Glomerular endothelial cell (primary cell): ENCODE data around the gene MAP2K6. TPM values are rescaled to one million over a fixed set of nuclear protein-coding genes. Genes with fewer than 3 reads are reported as not detected.

ENCODE experiments used
- DNase-seq: peaks from one replicate; pipeline ENCODE4 v3.0.0-alpha.2; 2011; ENCODE audit warnings: low read depth, low spot score; ENCODE audit errors: extremely low read depth
- total RNA-seq: library from RNA; depleted of rRNA; stranded (reverse); fragments of >200 nt; gene quantifications from 2 replicates; pipeline ENCODE4 v1.2.3, GENCODE V29; 2015

Gene MAP2K6
- total RNA-seq, 1 donor from 2014 or later = 8.8 TPM

DNA sequence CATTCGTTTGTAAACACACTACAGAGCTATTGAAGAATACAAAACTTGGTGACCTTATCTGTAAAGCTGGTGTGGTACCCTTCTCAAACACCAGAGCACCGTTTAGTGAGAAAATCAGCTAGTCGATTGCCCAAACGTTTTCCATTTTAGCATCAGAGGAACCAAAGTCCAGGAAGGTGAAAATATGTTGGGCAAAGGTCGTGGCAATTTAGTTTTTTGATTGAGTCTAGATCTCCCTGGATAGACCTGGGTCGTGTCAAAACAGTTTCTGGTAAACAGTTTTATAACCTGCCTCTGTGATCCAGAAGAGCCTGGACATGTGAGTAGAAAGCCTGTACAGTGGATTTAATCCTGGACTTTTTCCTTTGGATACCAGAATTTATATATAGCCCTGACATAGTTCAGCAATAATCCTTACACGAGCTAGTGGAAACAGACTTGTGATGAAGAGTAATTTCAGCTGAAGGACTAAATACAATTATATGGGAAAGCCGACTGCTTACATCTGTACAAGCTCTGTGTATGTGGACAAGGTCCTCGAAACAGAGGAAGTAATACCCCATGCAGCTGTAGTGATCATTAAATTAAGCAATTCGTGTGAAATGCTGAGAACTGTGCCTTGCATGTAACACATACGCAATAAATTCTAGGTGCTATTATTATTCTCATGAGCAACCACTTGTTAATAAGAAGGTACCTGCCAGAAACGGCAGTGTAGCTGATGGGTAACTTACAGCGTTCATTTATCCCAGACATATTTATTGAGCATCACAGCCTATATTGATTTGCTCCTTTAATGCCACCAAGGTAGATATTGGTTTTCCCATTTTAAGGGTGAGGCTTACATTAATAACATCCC is 72.5 kb downstream of the MAP2K6 start:
- no peak for DNase-seq

DNA sequence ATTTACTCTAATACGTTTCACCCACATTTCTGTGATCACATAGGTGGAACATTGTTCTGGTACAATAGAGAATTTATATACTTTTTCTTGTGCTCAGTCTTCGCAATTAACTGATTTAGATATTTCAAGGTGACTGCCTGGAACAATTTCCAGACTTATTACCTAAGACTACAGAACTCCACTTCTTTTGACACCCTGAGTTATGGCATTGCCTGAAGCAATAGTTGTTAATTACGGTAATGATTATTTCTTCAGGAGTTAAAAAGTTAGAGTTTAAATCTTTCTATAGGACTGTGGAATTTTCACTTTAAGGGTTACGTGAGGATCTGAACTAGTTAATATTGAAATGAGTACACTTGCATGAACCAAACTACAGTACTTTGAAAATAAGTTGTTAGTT is 74.8 kb downstream of the MAP2K6 start:
- no peak for DNase-seq

DNA sequence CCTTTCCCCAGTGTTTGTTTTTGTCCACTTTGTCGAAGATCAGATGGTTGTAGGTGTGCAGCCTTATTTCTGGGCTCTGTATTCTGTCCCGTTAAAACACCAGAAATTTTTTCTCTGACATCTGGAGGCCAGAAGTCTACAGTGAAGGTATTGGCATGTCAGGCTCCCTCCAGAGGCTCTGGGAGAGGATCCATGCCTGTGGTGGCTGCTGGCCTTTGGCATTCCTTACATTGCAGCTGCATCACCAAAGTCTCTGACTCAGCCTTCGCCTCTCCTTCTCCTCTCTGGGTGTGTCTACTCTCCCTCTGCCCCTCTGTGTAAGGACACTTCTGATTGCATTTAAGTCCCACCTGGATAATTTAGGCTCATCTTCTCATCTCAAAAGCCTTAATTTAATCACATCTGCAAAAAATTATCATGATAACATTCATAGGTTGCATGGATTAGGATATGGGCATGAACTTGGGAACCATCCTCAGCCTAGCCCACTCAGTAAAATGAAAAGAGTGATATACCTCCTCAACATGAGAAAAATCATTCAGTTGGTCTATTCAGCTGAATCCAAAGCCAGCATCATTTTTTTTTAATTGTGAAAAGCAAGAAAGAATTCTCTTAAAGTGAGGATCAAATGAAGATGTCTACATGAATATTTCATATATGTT is 78.0 kb downstream of the MAP2K6 start:
- DNase-seq = no peak

DNA sequence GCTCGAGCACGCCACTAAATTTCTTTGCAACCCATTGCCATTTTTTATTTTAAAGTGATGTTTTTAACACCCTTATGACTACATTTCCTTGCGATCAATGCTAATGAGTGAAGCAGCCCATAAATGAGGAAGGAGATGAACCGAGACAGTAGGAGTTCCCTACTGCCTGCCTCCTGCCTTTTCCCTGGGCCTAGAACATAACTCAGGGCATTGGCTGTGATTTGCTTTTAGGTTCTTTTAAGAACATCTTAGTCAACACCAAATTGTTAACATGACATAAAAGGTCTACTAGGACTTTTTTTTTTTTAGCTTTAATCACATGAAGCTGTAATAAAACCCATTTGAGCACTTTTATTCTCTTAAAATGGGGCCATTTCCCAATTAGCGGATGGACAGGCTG is 81.3 kb downstream of the MAP2K6 start:
- no peak for DNase-seq

DNA sequence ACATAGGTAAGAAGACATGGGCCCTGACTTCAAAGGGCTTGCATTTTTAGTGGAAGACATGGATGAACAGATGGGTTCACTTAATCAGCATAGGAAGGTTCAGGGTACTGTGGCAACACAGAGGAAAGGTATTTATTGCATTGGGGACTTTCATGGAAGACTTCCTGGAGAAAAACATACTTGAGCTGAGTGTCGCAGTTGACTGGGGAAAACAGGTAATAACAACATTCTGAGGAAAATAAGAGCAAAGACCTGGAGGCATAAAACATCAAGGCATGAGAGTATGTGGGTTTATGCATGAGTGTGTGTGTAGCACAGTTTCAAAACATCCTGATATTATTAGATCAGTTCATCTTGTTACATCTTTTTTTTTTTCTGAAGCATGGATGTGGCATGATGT is 82.7 kb downstream of the MAP2K6 start:
- no peak for DNase-seq

DNA sequence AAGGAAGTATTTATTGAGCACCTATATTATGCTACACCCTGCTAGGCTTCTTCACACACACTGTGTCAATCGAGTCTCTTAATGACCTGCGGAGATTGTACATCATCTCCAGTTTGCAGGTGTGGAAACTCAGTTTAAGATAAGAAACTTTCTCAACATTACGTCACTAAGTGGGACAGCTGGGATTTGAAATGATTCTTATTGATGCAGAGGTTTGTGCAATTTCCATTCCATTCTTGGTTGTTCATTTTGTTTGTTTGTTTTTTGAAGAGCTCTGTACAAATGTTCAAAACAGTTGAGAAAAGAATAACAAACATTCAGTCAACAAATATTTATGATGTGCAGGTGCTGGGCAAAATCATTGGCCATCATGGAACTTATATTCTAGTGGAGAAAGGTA is 84.8 kb downstream of the MAP2K6 start:
- no peak for DNase-seq

DNA sequence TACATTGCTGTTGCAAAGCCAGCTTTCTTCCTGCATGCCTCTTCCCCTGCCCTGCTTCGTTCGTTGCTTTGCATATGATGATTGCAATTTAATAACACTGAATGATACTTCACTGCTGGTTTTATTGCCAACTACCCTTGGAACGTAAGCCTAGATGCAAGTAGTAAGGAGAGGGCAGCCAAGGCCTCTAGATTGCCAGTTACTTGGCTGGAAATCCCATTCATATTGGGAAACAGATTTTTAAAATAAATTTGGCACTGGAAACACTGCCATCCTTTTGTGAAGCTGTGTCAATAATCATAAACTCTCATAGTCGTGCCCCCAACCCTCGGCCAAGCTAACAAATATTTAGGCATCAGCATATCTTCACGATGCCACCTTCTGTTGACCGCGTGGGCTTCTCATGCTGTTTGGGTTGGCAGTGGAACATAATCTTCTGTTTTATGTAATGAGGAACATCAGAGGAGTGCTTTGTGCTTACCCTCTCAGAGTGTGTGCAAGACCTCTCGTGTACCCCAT is 86.5 kb downstream of the MAP2K6 start:
- DNase-seq = no peak

DNA sequence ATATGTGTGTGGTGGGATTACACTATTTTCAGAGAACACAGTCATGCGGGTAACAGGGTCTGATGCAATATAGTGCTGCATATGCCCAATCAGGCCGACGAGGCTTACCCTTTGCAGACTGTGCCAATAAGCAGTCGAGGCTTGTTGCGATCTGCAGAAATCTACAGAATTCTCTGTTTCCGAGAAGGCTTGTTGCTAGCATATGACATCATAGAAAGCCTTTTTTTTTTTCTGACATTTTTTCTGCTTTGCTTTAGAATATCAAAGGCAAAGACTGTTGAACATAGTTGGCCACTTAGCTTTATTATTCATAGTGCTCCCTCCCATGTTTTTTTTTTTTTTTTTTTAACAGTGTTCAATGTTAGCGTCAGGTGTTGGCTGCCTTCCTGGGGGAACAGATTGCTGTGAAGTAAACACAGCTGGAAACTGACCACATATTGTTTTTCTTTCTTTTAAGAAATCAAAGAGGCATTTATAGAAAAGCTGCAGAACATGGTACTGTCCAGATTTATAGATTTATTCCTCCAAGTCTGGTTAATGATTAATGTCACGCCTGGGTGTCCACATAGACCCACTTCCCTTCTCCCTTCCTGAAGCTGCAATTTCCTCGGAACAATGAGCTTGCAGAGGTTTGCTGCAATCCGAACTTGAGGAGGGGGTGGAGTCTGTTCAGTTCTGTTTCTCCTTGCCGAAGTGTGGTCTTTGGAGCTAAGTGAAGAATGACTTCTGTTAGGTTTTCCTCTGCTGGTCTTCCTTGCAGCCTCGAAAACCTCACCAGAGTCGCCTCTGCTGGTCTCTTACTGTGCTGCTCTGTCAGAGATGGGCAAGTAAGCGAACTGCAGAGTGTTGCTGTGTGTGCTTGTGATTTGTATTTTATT is 87.3 kb downstream of the MAP2K6 start:
- no peak for DNase-seq

DNA sequence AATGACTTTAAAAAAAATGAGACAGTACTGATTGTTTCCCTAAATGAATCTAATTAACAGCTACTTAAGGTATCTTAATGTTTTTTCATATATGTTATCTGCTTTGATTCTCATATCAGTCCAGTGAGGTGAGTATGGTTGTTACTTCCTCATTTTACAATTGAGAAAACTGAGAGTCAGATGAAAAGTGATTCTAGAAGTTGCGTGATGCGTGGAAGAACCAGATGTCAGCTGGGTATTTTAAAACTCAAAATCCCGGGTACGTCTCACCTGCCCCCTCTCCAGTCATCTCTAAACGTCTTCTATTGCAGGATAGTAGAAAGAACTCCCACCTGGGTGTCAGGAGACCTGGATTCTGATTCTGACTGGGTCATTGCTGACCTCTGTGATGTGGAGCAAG is 89.2 kb downstream of the MAP2K6 start:
- no peak for DNase-seq

DNA sequence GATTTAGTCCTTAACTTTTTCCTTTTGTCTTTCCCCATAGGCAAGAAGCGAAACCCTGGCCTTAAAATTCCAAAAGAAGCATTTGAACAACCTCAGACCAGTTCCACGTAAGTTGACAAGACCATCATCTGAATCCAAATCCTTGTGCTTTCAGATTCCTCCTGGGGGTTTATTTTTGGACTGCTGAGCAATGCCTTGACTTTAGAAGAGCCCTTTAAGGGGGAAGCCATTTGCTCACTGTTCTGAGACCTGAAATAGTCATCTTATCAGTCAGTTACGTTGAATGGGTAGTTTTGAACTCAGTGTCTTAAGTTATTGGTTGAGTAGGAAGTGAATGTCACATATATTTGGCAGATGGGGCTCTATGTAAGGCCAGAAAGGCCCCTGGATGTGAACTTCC is 91.2 kb downstream of the MAP2K6 start:
- no peak for DNase-seq

DNA sequence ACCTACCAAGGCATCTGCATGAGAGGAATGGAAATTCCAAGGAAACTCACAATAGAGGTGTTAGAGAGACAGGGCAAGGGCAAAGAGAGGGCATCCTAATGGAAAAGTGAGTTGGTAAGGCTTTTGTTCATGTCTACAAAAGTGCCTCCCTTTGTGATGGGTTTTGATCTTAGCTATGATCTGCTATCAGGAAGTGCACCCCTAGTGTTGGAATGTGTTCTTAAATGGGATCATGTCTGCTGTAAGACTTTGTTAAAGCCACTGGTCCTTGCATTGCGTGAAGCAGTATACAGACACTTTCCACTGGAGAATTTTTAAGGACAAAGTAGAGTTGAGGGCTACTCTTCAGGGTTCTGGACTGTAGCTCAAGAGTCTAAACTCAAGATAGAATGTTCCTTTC is 92.0 kb downstream of the MAP2K6 start:
- no peak for DNase-seq

DNA sequence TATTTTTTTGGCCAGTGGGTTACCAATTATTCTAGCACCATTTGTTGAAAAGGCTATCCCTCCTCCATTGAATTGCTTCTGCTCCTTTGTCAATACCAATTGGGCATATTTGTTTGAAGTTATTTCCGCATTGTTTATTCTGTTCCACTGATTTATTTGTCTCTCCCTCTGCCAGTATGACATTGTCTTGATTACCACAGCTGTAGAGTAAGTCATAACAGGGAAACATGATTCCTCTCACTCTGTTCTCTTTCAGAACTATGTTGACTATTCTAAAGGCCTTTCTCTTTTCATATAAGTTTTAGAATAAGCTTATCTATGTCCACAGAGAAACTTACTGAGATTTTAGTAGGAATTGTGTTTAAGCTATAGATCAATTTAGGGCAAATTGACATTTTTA is 94.3 kb downstream of the MAP2K6 start:
- no peak for DNase-seq

DNA sequence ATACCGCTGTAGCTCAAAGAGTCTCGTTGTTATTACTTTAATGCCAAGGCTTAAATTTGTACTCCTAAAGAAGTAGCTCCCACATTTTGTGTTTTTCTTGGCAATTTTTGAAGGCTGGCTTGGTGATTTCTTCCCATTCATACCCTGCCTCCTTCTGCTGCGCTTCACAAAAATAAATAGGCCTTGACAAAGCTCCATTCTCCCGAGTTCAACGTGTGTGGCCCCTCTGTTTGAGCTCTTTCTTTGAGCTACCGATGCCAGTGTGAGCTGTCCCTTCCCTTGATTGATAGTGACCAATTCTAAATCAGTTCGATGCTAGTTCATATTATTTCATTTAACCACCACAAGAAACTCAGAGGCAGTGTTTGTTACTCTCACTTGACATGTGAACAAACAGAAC is 96.8 kb downstream of the MAP2K6 start:
- no peak for DNase-seq

DNA sequence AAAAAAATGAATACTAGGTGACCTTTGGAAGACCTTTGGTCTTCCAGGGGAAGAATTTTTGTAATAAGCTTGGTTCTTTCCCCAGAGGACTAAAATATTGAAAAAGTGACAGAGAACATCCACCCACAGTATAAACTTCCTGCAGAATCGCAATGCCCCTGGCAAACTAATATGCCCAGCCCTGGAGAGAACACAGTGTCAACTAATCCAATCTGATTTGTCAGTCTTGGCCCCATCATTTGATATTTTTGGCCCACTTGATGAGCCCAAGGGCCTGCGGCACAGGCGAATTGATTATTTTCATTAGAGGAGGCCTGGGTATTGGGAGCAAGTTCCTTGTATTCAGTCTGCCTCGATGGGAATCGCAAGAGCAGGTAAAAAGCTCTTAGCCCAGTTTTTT is 98.4 kb downstream of the MAP2K6 start:
- no peak for DNase-seq

DNA sequence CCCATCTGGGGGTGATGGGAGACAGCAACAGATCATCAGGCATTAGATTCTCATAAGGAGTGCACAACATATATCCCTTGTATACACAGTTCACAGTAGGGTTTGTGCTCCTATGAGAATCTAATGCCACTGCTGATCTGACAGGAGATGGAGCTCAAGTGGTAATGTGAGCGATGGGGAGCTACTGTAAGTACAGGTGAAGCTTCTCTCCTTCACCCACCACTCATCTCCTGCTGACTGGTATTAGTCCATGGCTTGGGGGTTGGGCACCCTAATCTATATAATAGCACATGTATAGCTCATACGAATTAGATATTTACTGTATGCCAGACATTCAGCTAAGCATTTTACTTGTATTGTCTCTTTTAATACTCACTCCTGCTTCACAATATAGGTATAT is 101.7 kb downstream of the MAP2K6 start:
- DNase-seq = no peak

DNA sequence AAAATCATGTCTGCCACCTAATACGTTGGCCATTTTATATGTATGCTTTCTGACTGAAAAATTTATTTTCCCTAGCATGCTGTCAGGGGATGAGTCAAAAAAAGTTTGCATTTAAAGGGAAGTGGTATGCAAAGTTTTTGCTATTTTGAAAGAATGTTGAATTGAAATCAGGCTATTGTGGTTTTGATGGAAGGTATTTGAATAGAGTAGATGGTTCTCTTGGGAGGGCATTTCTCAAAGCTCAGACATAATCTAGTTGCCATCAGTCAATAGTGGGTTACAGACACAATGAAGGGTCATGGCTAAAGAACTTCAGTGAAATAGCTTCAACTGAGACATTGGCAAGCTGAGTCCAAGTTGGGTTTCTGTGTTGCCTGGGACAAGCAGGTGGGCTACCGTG is 102.4 kb downstream of the MAP2K6 start:
- DNase-seq = no peak

DNA sequence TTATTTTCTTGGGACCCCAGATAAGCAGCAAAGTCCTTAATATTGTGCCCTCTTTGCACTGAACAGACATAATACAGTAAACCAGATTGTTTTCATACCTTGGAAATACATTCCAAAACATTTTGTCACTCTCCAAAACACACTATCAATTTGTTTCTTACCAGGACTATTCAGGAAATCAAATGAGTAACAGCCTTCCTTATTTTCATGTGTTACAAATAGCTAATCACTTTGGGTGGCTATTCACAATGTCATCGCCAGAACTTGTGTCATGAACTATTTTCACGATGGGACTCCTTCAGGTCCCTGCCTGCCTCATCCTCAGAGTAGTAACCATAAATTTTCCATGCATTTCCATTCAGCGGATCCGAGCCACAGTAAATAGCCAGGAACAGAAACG is 104.5 kb downstream of the MAP2K6 start:
- DNase-seq = no peak

DNA sequence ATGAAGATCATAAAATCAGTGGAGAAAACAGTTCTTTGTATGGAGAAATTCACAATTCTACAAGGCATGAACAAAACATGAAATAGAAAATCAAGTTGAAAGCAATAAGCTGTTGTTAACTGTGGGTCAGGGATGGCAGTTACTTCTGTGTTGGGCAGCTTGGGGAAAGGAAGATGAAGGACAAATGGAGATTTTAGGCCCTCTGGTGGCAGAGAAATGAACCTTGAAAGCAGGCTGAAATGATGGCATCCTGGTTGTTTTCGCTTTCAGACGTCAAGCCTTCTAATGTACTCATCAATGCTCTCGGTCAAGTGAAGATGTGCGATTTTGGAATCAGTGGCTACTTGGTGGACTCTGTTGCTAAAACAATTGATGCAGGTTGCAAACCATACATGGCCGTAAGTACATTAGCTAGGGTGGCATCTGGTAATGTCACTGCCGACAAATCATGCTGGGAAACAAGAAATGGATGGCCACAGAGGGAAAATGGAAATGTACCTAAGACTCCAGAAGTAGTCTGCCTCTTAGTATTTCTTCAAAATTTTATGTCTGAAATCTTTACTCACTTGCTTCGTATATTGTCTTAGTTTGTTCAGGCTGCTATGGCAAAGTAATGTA is 108.9 kb downstream of the MAP2K6 start:
- no peak for DNase-seq

DNA sequence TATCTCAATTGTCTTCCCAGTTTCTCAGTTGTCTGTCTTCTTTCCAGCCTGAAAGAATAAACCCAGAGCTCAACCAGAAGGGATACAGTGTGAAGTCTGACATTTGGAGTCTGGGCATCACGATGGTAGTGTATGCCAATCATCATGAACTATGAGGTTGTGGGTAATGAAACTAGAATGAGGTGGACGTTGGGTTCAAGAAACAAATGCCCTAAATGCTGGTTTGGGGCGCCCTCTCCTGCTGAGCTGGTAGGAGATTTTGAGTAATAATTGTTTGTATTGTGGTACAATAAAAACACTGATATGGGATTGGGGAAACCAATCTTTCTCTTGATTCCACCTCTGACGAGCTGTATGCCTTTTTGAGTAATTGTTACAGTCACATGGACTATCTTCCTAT is 110.4 kb downstream of the MAP2K6 start:
- no peak for DNase-seq

DNA sequence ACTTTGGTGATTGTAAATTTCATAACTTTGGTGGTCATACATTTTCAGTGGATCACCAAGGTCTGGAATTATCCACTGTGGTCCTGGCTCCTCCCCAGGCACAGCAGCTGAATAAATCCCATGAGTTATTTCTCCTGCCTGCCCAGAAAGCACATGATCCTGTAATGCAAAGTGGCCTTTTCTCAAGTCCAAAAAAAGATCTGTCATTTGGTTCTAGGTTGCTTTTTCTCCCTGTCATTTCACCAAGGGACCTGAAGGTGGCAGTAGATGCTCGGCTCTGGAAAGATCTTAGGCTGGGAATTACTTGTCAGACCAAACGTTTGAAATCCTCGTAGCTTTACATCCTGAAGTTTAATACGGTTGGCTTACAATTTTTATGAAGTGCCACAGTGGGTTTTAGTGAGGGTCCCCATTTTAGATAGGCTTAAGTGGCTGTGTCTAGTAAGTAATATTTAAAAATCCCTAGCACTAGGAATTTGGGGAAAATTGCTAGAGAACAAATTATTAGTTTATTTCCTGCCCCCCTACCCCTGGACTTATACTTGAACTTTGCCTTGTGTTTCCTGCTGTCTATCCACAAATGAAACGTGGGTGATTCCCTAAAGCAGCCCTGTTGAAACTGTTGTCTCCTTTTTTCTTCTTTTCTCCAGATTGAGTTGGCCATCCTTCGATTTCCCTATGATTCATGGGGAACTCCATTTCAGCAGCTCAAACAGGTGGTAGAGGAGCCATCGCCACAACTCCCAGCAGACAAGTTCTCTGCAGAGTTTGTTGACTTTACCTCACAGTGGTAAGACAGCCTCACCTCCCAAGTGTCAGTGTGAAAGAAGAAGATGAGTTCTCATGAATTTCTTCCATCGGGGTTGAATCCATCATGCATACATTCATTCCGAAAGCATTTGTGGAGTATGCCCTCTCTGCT is 111.7 kb downstream of the MAP2K6 start:
- peak; percentile 79 for DNase-seq
